AG09319 (cell line): ENCODE results near the gene SALL4.

Source experiments
- DNase-seq: peaks from one replicate; pipeline ENCODE4 v3.0.0-alpha.2; 2010; ENCODE audit warnings: low read depth; ENCODE audit errors: extremely low read depth
- CTCF ChIP-seq: IDR thresholded peaks from 2 replicates; pipeline ENCODE4 v1.5.1; 2011; ENCODE audit warnings: low read depth, mild to moderate bottlenecking, inconsistent platforms, low read length, moderate library complexity

The SALL4 gene

GRCh38 chr20:51811514-51812128, 9.3 kb upstream of the SALL4 start:
- DNase-seq, result no peak
- no peak for TF ChIP-seq CTCF

DNA sequence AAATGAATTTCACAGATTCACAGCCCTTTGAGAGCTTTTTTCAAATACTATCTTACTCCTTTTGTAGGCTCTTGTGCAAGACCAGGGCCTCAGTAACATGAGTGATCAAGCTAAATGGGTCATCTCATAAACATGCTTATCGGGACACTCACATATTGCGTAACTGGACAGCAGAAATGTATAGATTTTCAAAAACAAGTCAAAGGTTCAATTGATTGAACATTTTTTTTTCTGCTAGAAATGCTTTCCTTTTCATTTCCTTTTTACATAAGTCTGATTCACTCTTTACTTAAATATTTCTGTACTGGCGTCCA, 8.7 kb upstream of the SALL4 start:
- no peak for TF ChIP-seq CTCF
- no peak for DNase-seq

GRCh38 chr20:51810155-51811041, 8.1 kb upstream of the SALL4 start:
- no peak for TF ChIP-seq CTCF
- no peak for DNase-seq

DNA sequence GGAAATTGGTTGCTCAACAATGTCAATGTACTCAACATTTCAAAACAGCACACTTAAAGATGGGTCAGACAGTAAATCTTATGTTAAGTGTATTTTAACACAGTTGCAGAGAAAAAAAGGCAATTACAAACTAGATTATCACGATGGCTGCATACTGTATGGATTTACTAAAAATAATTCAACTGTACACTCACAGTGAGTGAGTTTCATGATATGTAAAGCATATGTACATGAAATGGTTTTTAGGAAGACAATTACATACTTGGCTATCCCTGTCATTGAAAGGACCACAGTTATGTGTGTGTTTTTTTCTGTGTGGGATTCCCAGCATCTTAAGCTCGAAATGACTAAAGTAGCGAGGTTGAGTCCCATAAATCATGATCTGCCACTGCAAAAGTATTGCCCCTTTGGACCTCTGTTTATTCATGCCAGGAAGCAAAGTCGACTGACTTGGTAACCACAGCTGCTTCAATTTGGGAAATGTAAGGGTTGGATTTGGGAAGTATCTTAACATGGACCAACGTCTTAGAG, 5.5 kb upstream of the SALL4 start:
- no peak for DNase-seq
- no peak for TF ChIP-seq CTCF

GRCh38 chr20:51804754-51805153, 2.4 kb upstream of the SALL4 start:
- TF ChIP-seq CTCF, result no peak
- no peak for DNase-seq

GRCh38 chr20:51803148-51803854, 980 bp upstream of the SALL4 start:
- DNase-seq, result no peak
- no peak for TF ChIP-seq CTCF

GRCh38 chr20:51801823-51802123, 548 bp downstream of the SALL4 start:
- DNase-seq, result no peak
- TF ChIP-seq CTCF, result no peak
